NCI-H774 (cell line): ENCODE results near the gene SV2C.
"Not testable (repeated sequence)": the region's sequence is repeated elsewhere in the genome, so short reads cannot be mapped to it uniquely, and the experiment has no call there.

Experiments used
- DNase-seq: peaks from one replicate; lab custom pipeline; 2025; lab: John Stamatoyannopoulos, UW

Gene SV2C

GRCh38 chr5:76202182-76202581, 119.0 kb downstream of the SV2C start:
- no peak for DNase-seq

- DNase-seq, result no peak
Observed at GRCh38 chr5:76204191-76204590, 121.0 kb downstream of the SV2C start.

GRCh38 chr5:76204713-76205112, 121.5 kb downstream of the SV2C start:
- DNase-seq, result no peak

- no peak for DNase-seq
Observed at GRCh38 chr5:76207120-76207519, 123.9 kb downstream of the SV2C start.

GRCh38 chr5:76209297-76209696, 126.1 kb downstream of the SV2C start:
- DNase-seq, result no peak

- no peak for DNase-seq
Observed at GRCh38 chr5:76210946-76211345, 127.8 kb downstream of the SV2C start.

GRCh38 chr5:76213858-76214257, 130.7 kb downstream of the SV2C start:
- DNase-seq, result no peak

- DNase-seq, result no peak
Observed at GRCh38 chr5:76216748-76217147, 133.6 kb downstream of the SV2C start.

- DNase-seq, result no peak
Observed at GRCh38 chr5:76219636-76220035, 136.5 kb downstream of the SV2C start.

- DNase-seq, result no peak
Observed at GRCh38 chr5:76221311-76221710, 138.1 kb downstream of the SV2C start.

- no peak for DNase-seq
Observed at GRCh38 chr5:76222318-76222717, 139.1 kb downstream of the SV2C start.

GRCh38 chr5:76223696-76224095, 140.5 kb downstream of the SV2C start:
- DNase-seq, result no peak

- DNase-seq, result no peak
Observed at GRCh38 chr5:76224898-76225297, 141.7 kb downstream of the SV2C start.

GRCh38 chr5:76225336-76225735, 142.2 kb downstream of the SV2C start:
- no peak for DNase-seq

- no peak for DNase-seq
Observed at GRCh38 chr5:76229900-76230299, 146.7 kb downstream of the SV2C start.

- no peak for DNase-seq
Observed at GRCh38 chr5:76230711-76231285, 147.6 kb downstream of the SV2C start.

- no peak for DNase-seq
Observed at GRCh38 chr5:76234665-76235064, 151.5 kb downstream of the SV2C start.

- DNase-seq, result no peak
Observed at GRCh38 chr5:76236684-76237083, 153.5 kb downstream of the SV2C start.

- no peak for DNase-seq
Observed at GRCh38 chr5:76240336-76240735, 157.2 kb downstream of the SV2C start.

GRCh38 chr5:76242155-76242554, 159.0 kb downstream of the SV2C start:
- not testable (repeated sequence) for DNase-seq

GRCh38 chr5:76245590-76245989, 162.4 kb downstream of the SV2C start:
- DNase-seq, result no peak

GRCh38 chr5:76249621-76250020, 166.4 kb downstream of the SV2C start:
- no peak for DNase-seq

GRCh38 chr5:76250463-76250862, 167.3 kb downstream of the SV2C start:
- DNase-seq, result no peak

- no peak for DNase-seq
Observed at GRCh38 chr5:76251656-76252055, 168.5 kb downstream of the SV2C start.

GRCh38 chr5:76252437-76252836, 169.3 kb downstream of the SV2C start:
- DNase-seq, result no peak
